Stimulated activated CD8-positive, alpha-beta memory T cell treated with anti-CD3 and anti-CD28 coated beads, Interleukin-15, amount 100 ng/mL, for 4 hours (primary cell): Measurements from ENCODE around the gene RAB44.
"Not testable (repeated sequence)": the region's sequence is repeated elsewhere in the genome, so short reads cannot be mapped to it uniquely, and the experiment has no call there.

Experiments
- DNase-seq, 2 donors: peaks; one replicate each; pipeline ENCODE4 v3.0.0-alpha.2; 2020; ENCODE audit warnings: low read depth in 2 of 2

RAB44 gene

GRCh38 chr6:36697481-36697903 lies at the start of gene RAB44:
TSS of gene RAB44 (plus strand) at chr6:36697826. CDS start at chr6:36704236, 6,410 bp downstream.
- DNase-seq: no peak

GRCh38 chr6:36649086-36649485 lies 48.5 kb upstream of the RAB44 start:
- no peak for DNase-seq

- no peak for DNase-seq
Observed at GRCh38 chr6:36649701-36650484, 47.7 kb upstream of the RAB44 start.

- no peak for DNase-seq
Observed at GRCh38 chr6:36650848-36651478, 46.7 kb upstream of the RAB44 start.

GRCh38 chr6:36651659-36652379 lies 45.8 kb upstream of the RAB44 start:
- DNase-seq: no peak

- not testable (repeated sequence) for DNase-seq
Observed at GRCh38 chr6:36654469-36654868, 43.2 kb upstream of the RAB44 start.

- DNase-seq: no peak
Observed at GRCh38 chr6:36655085-36655724, 42.4 kb upstream of the RAB44 start.

GRCh38 chr6:36656441-36656840 lies 41.2 kb upstream of the RAB44 start:
- DNase-seq: no peak

- DNase-seq: no peak
Observed at GRCh38 chr6:36657271-36657670, 40.4 kb upstream of the RAB44 start.

- no peak for DNase-seq
Observed at GRCh38 chr6:36657942-36658544, 39.6 kb upstream of the RAB44 start.

GRCh38 chr6:36659271-36659670 lies 38.4 kb upstream of the RAB44 start:
- no peak for DNase-seq

- DNase-seq: no peak
Observed at GRCh38 chr6:36660771-36661471, 36.7 kb upstream of the RAB44 start.

- DNase-seq: no peak
Observed at GRCh38 chr6:36662380-36662779, 35.2 kb upstream of the RAB44 start.

GRCh38 chr6:36662827-36663256 lies 34.8 kb upstream of the RAB44 start:
- no peak for DNase-seq

GRCh38 chr6:36663504-36664446 lies 33.9 kb upstream of the RAB44 start:
- DNase-seq: no peak

GRCh38 chr6:36665180-36665579 lies 32.4 kb upstream of the RAB44 start:
- DNase-seq: no peak

- DNase-seq: no peak
Observed at GRCh38 chr6:36666287-36666686, 31.3 kb upstream of the RAB44 start.

GRCh38 chr6:36666826-36667591 lies 30.6 kb upstream of the RAB44 start:
- DNase-seq: no peak

- no peak for DNase-seq
Observed at GRCh38 chr6:36668591-36668990, 29.0 kb upstream of the RAB44 start.
